Activated CD4-positive, alpha-beta T cell treated with anti-CD3 and anti-CD28 coated beads, Interleukin-2, amount 10 ng/mL, durations not matched to agents 7 days and 5 days (primary cell): Measurements from ENCODE around the gene TGFBI. TPM values are rescaled to one million over a fixed set of nuclear protein-coding genes. Genes with fewer than 3 reads are reported as not detected.

Experiments
- CTCF ChIA-PET: fragments of 350-600 bp; sonication (Branson Sonifier 250); formaldehyde crosslinking; loops from one replicate; lab custom pipeline; 2021; ENCODE audit warnings: antibody characterized with exemption; lab: Charles Lee
- POLR2A ChIA-PET: fragments of 350-600 bp; sonication (Branson Sonifier 250); formaldehyde crosslinking; loops from one replicate; lab custom pipeline; 2021; ENCODE audit warnings: antibody characterized with exemption; lab: Charles Lee
- DNase-seq: peaks from one replicate; pipeline ENCODE4 v3.0.0-alpha.2; 2020
- H3K27ac Mint-ChIP-seq: one replicate; pipeline ENCODE4 v1.8.0; 2021; ENCODE audit warnings: mild to moderate bottlenecking, moderate library complexity, mixed read lengths
- H3K27me3 Mint-ChIP-seq: one replicate; pipeline ENCODE4 v1.8.0; 2021; ENCODE audit warnings: mixed read lengths
- H3K36me3 Mint-ChIP-seq: one replicate; pipeline ENCODE4 v1.8.0; 2021; ENCODE audit warnings: low read depth, mixed read lengths
- H3K4me1 Mint-ChIP-seq: one replicate; pipeline ENCODE4 v1.8.0; 2021; ENCODE audit warnings: mixed read lengths
- H3K4me3 Mint-ChIP-seq: one replicate; pipeline ENCODE4 v1.8.0; 2021; ENCODE audit warnings: mild to moderate bottlenecking, moderate library complexity, mixed read lengths
- H3K9me3 Mint-ChIP-seq: one replicate; pipeline ENCODE4 v1.8.0; 2021; ENCODE audit warnings: mixed read lengths
- total RNA-seq, 2 experiments: library from RNA; stranded (reverse); gene quantifications; one replicate each; pipeline ENCODE4 v1.2.3, GENCODE V29; 2021

Gene TGFBI
- total RNA-seq, 2 experiments from 2014 or later, result 0.10 to 0.27 TPM

GRCh38 chr5:136021016-136021405, 7.8 kb upstream of the TGFBI start:
- no peak overlapping the region for H3K4me3 Mint-ChIP-seq
- H3K4me1 Mint-ChIP-seq, result no peaks in the 10 kb centered on the region
- H3K9me3 Mint-ChIP-seq, result no peaks in the 10 kb centered on the region
- H3K36me3 Mint-ChIP-seq, result no peaks in the 10 kb centered on the region
- peaks cover 20% of the 10 kb centered on the region for H3K27me3 Mint-ChIP-seq
- CTCF ChIA-PET, result no interaction called here
- POLR2A ChIA-PET, result no interaction called here
- no peak overlapping the region for H3K27ac Mint-ChIP-seq
- no peak for DNase-seq

GRCh38 chr5:136022965-136023364, 5.8 kb upstream of the TGFBI start:
- no peak overlapping the region for H3K27ac Mint-ChIP-seq
- H3K4me1 Mint-ChIP-seq, result no peaks in the 10 kb centered on the region
- H3K36me3 Mint-ChIP-seq, result no peaks in the 10 kb centered on the region
- ChIA-PET POLR2A (no interaction called here), CTCF (no interaction called here)
- no peak for DNase-seq
- peaks cover 35% of the 10 kb centered on the region for H3K27me3 Mint-ChIP-seq
- no peaks in the 10 kb centered on the region for H3K9me3 Mint-ChIP-seq
- no peak overlapping the region for H3K4me3 Mint-ChIP-seq

- no peaks in the 10 kb centered on the region for H3K4me1 Mint-ChIP-seq
- H3K27ac Mint-ChIP-seq, result no peak overlapping the region
- no peaks in the 10 kb centered on the region for H3K9me3 Mint-ChIP-seq
- H3K4me3 Mint-ChIP-seq, result no peak overlapping the region
- DNase-seq, result no peak
- CTCF ChIA-PET, result no interaction called here
- POLR2A ChIA-PET, result no interaction called here
- peaks cover 37% of the 10 kb centered on the region for H3K27me3 Mint-ChIP-seq
- no peaks in the 10 kb centered on the region for H3K36me3 Mint-ChIP-seq
Observed at GRCh38 chr5:136023958-136024541, 4.7 kb upstream of the TGFBI start.

GRCh38 chr5:136025900-136026299, 2.9 kb upstream of the TGFBI start:
- H3K27me3 Mint-ChIP-seq, result peaks cover 47% of the 10 kb centered on the region
- no peaks in the 10 kb centered on the region for H3K36me3 Mint-ChIP-seq
- ChIA-PET POLR2A (no interaction called here), CTCF (interaction anchor here (1.3 kb wide), 1 partner anchor 15 kb away, joined by 4 read pairs; no protein-coding TSS in a partner anchor)
- no peaks in the 10 kb centered on the region for H3K4me1 Mint-ChIP-seq
- no peaks in the 10 kb centered on the region for H3K9me3 Mint-ChIP-seq
- H3K4me3 Mint-ChIP-seq, result no peak overlapping the region
- no peak for DNase-seq
- H3K27ac Mint-ChIP-seq, result no peak overlapping the region

- peaks cover 43% of the 10 kb centered on the region for H3K27me3 Mint-ChIP-seq
- no peak for DNase-seq
- no peaks in the 10 kb centered on the region for H3K36me3 Mint-ChIP-seq
- H3K4me1 Mint-ChIP-seq, result no peaks in the 10 kb centered on the region
- H3K4me3 Mint-ChIP-seq, result no peak overlapping the region
- no peak overlapping the region for H3K27ac Mint-ChIP-seq
- ChIA-PET POLR2A (no interaction called here), CTCF (interaction anchor here (1.3 kb wide), 1 partner anchor 15 kb away, joined by 4 read pairs; no protein-coding TSS in a partner anchor)
- no peaks in the 10 kb centered on the region for H3K9me3 Mint-ChIP-seq
Observed at GRCh38 chr5:136026636-136027035, 2.2 kb upstream of the TGFBI start.

GRCh38 chr5:136027311-136027710, 1.5 kb upstream of the TGFBI start:
- no peaks in the 10 kb centered on the region for H3K4me1 Mint-ChIP-seq
- no peaks in the 10 kb centered on the region for H3K36me3 Mint-ChIP-seq
- peaks cover 43% of the 10 kb centered on the region for H3K27me3 Mint-ChIP-seq
- no peak overlapping the region for H3K27ac Mint-ChIP-seq
- CTCF ChIA-PET, result interaction anchor here (0.9 to 1.3 kb wide), 2 partner anchors 9 to 14 kb away, joined by 3 to 4 read pairs; no protein-coding TSS in a partner anchor
- POLR2A ChIA-PET, result no interaction called here
- no peak for DNase-seq
- no peak overlapping the region for H3K4me3 Mint-ChIP-seq
- no peaks in the 10 kb centered on the region for H3K9me3 Mint-ChIP-seq

GRCh38 chr5:136028090-136028489, 698 bp upstream of the TGFBI start:
- ChIA-PET POLR2A (no interaction called here), CTCF (interaction anchor here (0.9 kb wide), 1 partner anchor 8 kb away, joined by 3 read pairs; no protein-coding TSS in a partner anchor)
- Mint-ChIP-seq H3K4me1 (no peaks in the 10 kb centered on the region), H3K27me3 (peaks cover 41% of the 10 kb centered on the region), H3K4me3 (no peak overlapping the region), H3K36me3 (no peaks in the 10 kb centered on the region), H3K27ac (no peak overlapping the region), H3K9me3 (no peaks in the 10 kb centered on the region)
- no peak for DNase-seq

- H3K27me3 Mint-ChIP-seq, result peaks cover 31% of the 10 kb centered on the region
- H3K4me3 Mint-ChIP-seq, result no peak overlapping the region
- ChIA-PET POLR2A (no interaction called here), CTCF (no interaction called here)
- H3K9me3 Mint-ChIP-seq, result no peaks in the 10 kb centered on the region
- no peak for DNase-seq
- no peak overlapping the region for H3K27ac Mint-ChIP-seq
- no peaks in the 10 kb centered on the region for H3K36me3 Mint-ChIP-seq
- no peaks in the 10 kb centered on the region for H3K4me1 Mint-ChIP-seq
Observed at GRCh38 chr5:136030252-136030651, 1.5 kb downstream of the TGFBI start.

GRCh38 chr5:136030956-136031611, 2.3 kb downstream of the TGFBI start:
- POLR2A ChIA-PET, result no interaction called here

GRCh38 chr5:136031711-136032110, 2.9 kb downstream of the TGFBI start:
- CTCF ChIA-PET, result no interaction called here
- H3K9me3 Mint-ChIP-seq, result no peaks in the 10 kb centered on the region
- POLR2A ChIA-PET, result no interaction called here
- no peaks in the 10 kb centered on the region for H3K36me3 Mint-ChIP-seq
- DNase-seq, result no peak
- H3K4me1 Mint-ChIP-seq, result peaks cover 7% of the 10 kb centered on the region
- H3K27me3 Mint-ChIP-seq, result peaks cover 25% of the 10 kb centered on the region
- no peak overlapping the region for H3K27ac Mint-ChIP-seq
- H3K4me3 Mint-ChIP-seq, result no peak overlapping the region

More at GRCh38 chr5:136030956-136031611, 2.3 kb downstream of the TGFBI start:
- Mint-ChIP-seq H3K9me3 (no peaks in the 10 kb centered on the region), H3K27ac (no peak overlapping the region), H3K4me3 (no peak overlapping the region), H3K27me3 (peaks cover 29% of the 10 kb centered on the region), H3K36me3 (no peaks in the 10 kb centered on the region), H3K4me1 (peaks cover 2% of the 10 kb centered on the region)
- no peak for DNase-seq
- CTCF ChIA-PET, result no interaction called here

- no peaks in the 10 kb centered on the region for H3K9me3 Mint-ChIP-seq
- H3K4me3 Mint-ChIP-seq, result no peak overlapping the region
- no peak overlapping the region for H3K27ac Mint-ChIP-seq
- DNase-seq, result no peak
- H3K36me3 Mint-ChIP-seq, result no peaks in the 10 kb centered on the region
- CTCF ChIA-PET, result no interaction called here
- H3K4me1 Mint-ChIP-seq, result peaks cover 15% of the 10 kb centered on the region
- POLR2A ChIA-PET, result no interaction called here
- peaks cover 17% of the 10 kb centered on the region for H3K27me3 Mint-ChIP-seq
Observed at GRCh38 chr5:136032564-136032963, 3.8 kb downstream of the TGFBI start.

- DNase-seq, result no peak
- Mint-ChIP-seq H3K4me1 (peaks cover 19% of the 10 kb centered on the region), H3K27me3 (peaks cover 10% of the 10 kb centered on the region), H3K4me3 (no peak overlapping the region), H3K9me3 (no peaks in the 10 kb centered on the region), H3K36me3 (no peaks in the 10 kb centered on the region), H3K27ac (no peak overlapping the region)
- POLR2A ChIA-PET, result no interaction called here
- CTCF ChIA-PET, result no interaction called here
Observed at GRCh38 chr5:136033234-136033633, 4.4 kb downstream of the TGFBI start.

- Mint-ChIP-seq H3K36me3 (no peaks in the 10 kb centered on the region), H3K27me3 (peaks cover 10% of the 10 kb centered on the region), H3K27ac (no peak overlapping the region), H3K9me3 (no peaks in the 10 kb centered on the region), H3K4me1 (peaks cover 19% of the 10 kb centered on the region), H3K4me3 (no peak overlapping the region)
- no peak for DNase-seq
- CTCF ChIA-PET, result no interaction called here
- POLR2A ChIA-PET, result no interaction called here
Observed at GRCh38 chr5:136033848-136034247, 5.1 kb downstream of the TGFBI start.
